Inferior parietal cortex (tissue), 1 donor: ENCODE results near the gene OR4D9.
A peak's percentile ranks its signal among the peaks of the same experiment; 100 is the strongest.
"Not testable (repeated sequence)": the region's sequence is repeated elsewhere in the genome, so short reads cannot be mapped to it uniquely, and the experiment has no call there.

Source experiments
- DNase-seq: peaks from one replicate; pipeline ENCODE4 v3.0.0-alpha.2; 2016; ENCODE audit errors: extremely low spot score

Gene OR4D9

DNA sequence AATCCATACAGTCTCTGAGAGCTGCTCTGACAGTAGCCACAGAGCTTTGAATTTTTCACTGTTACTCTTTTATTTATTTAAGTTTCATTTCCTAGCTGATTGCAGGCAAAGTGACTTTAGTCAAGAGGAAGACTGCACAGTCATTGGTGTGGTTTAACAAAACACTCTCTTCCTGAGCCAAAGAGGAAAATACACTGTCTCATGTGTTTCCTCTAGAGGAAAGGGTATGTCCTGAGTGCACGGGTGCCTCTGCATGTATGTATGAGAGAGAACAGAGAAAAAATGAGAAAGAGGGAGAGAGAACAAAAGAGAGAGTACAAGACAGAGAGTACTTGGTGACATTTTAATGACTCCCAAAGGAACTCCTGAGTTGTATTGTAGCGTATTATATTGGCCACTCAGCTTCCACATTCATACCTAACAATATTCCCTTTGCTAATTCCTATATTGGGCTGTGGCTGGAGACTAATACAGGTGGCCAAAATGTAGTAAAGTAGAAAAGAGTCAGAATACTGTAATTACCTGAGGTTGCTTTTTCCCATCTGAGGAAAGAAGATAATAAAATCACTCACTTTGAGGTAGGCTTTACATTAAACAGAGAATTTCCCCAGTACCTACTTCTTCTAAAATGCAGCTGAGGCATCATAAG is at the start of gene OR4D9:
OR4D9 (plus strand) TSS at position 599 of the 649 bp plus-strand sequence. CDS start 3,374 bp downstream, outside the sequence.
- no peak for DNase-seq

DNA sequence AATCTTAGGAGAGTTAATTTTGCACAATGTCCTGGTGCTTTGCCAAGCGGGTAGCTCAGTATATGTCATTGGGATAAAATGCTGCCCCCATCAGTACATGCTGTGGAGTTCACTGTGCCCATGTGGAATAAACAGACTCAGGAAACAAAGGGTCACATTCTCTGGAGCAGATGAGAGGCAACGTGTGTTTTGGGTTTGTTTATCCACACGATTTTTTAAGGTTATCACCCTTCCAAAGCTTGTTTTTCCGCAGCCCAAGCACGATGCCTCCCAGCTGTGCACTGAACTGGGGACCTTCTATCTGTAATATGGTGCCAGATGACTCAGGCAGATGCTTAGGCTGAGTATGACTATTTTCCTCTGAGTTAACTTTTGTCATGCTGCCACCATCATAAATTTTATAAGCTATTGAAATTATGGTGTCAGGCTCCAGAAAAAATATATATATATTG is 48.1 kb upstream of the OR4D9 start:
- no peak for DNase-seq

DNA sequence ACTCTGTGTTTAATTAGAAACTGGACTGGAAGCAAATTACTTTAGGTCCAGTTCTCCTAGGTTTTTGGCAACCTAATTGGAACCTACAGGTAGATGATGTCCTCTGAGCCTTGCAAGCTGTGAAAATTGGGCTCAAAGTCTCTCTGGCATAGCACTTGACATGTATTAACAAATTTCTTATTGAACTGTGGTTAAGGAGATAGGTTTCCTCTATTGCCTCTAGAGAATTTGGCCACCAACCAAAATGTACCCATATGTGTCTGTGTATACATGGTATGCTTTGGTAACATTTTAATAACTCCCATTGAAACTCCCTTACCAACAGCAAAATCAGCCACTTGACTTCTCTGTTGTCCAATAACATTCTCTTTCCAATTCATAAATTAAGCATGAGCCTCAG is 38.3 kb upstream of the OR4D9 start, which contains the start of gene OR4D10:
OR4D10 (plus strand) TSS at position 301 of the 400 bp plus-strand sequence. CDS start 4,115 bp downstream, outside the sequence.
- DNase-seq = no peak

DNA sequence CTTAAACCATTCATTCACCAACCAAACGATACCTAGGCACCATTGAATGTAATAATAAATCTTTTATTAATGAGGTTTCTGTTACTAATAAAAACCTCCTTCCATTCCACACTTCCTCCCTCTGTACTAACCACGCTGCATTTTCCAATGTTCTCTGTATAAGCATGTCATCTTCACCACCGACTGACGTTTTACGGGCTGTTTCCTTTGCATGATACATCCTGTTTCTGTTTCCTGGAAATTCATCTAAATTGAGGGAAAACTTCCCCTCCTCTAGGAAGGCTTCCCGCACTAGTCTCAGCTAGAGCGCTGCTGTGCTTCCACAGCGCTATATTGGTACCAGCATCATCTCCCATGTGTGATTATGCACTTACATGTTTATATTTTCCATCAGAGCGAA is 36.2 kb upstream of the OR4D9 start:
- DNase-seq = no peak

- DNase-seq = no peak
Measured at GRCh38 chr11:59479906-59480305, 31.4 kb upstream of the OR4D9 start.

DNA sequence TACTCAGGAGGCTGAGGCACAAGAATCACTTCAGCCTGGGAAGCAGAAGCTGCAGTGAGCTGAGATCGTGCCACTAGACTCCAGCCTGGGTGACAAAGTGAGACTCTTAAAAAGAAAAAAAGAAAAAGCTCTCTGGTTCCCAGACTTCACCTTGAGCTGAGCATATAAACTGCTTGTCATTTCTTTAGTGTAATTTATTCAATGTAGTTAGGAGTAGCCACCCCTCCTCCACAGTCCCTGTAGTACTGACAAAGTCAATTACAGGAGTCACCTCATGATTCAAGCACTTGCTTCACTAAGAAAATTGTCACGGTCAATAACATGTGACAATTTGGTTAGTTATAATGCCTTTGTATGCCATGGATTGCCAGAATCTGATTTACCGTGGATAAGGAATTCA is 31.0 kb upstream of the OR4D9 start:
- no peak for DNase-seq

- DNase-seq = no peak
Measured at GRCh38 chr11:59501931-59502330, 9.4 kb upstream of the OR4D9 start.

DNA sequence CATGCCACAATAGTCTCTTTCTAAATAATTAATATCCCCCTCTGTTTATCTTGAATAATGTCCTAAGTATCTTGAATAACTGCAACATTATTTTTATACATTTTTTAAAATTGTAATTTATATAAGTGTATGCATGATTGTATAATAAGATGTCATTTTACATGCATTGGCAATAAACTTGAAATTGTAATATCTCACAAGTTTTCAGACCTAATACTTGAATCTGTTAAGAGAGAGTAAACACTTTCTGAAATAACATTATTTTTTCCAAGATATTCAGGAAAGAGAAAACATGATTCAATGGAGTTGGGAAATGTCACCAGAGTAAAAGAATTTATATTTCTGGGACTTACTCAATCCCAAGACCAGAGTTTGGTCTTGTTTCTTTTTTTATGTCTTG is 8.1 kb upstream of the OR4D9 start, which contains the start of gene OR4D11:
OR4D11 (plus strand) TSS at position 301 of the 400 bp plus-strand sequence; CDS start at position 301, 0 bp downstream.
- no peak for DNase-seq

GRCh38 chr11:59511675-59512074 is 336 bp downstream of the OR4D9 start:
- no peak for DNase-seq

DNA sequence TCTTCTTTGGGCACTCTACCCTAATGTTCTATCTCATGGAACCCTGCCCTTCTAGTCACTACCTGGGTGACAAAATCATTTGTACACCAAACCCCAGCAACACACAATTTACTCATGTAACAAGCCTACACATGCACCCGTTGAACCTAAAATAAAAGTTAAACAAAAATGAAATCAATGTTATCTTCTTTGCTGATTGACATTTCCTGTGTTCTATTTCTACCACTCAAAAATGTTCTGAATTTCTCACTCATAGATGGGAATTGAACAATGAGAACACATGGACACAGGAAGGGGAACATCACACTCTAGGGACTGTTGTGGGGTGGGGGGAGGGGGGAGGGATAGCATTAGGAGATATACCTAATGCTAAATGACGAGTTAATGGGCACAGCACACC is 8.8 kb downstream of the OR4D9 start:
- DNase-seq = not testable (repeated sequence)

- no peak for DNase-seq
Measured at GRCh38 chr11:59520741-59521140, 9.4 kb downstream of the OR4D9 start.

DNA sequence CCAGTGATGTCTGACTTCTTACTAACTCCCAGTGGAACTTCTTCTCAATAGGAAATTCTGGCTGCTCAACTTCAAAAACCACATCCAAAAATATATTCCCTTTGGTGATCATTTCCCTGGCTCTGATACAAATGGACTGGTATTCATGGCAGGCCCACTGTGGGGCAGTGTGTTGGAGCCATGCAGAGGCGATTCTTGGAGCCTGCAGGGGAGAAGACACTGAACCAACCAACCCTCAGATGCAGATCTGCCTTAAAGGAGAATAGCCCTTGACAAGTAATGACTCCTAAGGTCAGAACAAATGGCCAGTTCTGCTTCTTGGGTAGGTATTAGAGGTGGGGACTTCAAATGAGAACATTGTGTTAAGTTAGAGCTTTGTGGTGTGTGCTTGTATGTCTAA is 12.2 kb downstream of the OR4D9 start:
- no peak for DNase-seq

GRCh38 chr11:59528711-59529110 is 17.4 kb downstream of the OR4D9 start:
- no peak for DNase-seq

- DNase-seq = no peak
Measured at GRCh38 chr11:59532620-59533019, 21.3 kb downstream of the OR4D9 start.

DNA sequence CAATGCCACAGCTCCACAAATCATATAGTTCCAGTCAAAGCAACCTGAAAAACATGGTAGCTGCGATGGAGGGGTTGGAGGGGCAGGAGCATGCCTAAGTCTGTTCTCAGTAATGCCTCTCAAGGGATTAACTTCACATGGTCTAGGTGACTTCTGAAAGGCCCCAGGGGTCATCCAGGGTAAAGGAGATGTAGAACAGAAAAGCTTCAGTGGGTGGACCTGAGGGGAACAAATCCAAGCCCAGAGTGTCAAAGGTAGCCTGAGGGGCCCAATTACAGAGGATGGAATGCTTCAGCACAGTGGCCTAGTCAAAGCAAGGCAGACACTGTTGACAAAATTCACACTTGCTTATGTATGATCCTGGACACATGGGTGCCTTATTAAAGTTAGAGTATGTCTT is 23.3 kb downstream of the OR4D9 start:
- DNase-seq = no peak

DNA sequence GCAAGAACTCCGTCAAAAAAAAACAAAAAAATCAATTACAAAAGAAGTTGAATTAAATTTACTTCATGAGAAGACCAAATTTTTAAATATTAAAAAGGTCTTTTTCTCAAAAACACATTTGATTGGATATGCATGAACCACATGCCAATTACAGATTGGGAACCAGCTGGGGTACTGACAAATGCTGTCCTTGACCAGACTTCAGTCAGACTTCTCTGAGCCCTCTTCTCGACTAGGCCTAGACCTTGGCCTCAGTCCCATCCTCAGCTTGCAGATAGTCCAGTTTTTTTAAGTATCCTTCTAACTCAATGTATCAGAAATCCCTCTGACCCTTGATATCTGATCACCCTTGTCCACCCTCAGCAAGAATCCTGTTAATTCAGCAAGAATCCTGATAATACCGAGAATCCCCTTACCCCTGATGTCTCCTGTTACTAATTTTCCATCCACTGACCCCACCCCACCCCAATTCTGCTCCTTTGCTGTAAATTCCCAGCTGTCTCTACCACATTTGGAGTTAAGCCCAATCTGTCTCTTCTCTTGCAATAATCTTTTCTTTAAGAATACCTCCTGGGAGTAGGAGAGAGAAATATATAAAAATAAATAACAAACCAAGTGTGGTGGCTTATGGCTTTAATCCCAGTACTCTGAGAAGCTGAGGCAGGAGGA is 30.9 kb downstream of the OR4D9 start:
- no peak for DNase-seq

- DNase-seq = not testable (repeated sequence)
Measured at GRCh38 chr11:59543713-59544112, 32.4 kb downstream of the OR4D9 start.

- DNase-seq = no peak
Measured at GRCh38 chr11:59544869-59545178, 33.5 kb downstream of the OR4D9 start.

GRCh38 chr11:59545179-59546020 is 34.1 kb downstream of the OR4D9 start:
- DNase-seq = no peak

DNA sequence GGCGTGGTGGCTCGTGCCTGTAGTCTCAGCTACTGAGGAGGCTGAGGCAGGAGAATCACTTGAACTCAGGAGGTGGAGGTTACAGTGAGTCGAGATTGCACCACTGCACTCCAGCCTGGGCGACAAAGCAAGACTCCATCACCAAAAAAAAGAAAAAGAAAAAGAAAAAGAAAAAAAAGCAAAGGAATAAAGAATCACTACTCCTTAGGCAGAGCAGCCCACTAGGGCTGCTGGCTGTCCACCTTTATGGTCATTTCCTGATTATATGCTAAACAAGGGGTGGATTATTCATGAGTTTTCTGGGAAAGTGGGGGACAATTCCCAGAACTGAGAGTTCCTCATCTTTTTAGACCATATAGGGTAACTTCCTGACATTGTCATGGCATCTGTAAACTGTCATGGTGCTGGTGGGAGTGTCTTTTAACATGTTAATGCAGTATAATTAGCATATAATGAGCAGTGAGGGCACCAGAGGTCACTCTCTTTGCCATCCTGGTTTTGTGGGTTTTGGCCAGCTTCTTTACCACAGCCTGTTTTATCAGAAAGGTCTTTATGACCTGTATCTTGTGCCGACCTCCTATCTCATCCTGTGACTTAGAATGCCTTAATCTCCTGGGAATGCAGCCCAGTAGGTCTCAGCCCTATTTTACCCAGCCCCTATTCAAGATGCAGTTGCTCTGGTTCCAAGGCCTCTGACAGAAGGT is 36.4 kb downstream of the OR4D9 start:
- DNase-seq = not testable (repeated sequence)

- DNase-seq = no peak
Measured at GRCh38 chr11:59548309-59548656, 36.9 kb downstream of the OR4D9 start.

DNA sequence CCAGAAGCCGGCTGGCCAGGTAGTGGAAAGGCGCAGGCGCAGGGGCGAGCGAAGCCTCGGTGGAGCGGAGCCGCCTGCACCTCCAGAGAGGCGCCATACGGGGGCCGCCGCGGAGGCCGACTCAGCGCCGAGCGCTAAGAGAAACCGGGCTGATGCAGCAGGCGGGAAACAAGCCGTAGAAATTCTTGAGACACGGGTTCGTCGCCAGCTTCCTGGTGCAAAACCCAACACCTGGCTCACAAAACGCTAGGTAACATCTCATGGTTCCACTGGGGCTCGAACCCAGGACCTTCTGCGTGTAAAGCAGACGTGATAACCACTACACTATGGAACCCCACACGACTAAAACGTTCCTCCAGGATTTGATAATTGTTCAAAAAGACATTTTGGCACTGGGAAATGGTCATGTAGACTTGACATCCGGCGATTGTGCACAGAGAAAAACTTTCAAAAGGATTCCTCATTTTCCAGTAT is 39.1 kb downstream of the OR4D9 start:
- peak; percentile 93 for DNase-seq
